GM12865 (cell line): Measurements from ENCODE around the gene LSM4.

Experiments used
- DNase-seq: peaks from one replicate; pipeline ENCODE4 v3.0.0; 2010; ENCODE audit warnings: low read depth
- H3K4me3 ChIP-seq: 2 replicates; pipeline ENCODE4 v1.5.1; 2011; ENCODE audit warnings: mild to moderate bottlenecking, low read depth, low read length, control low read depth
- CTCF ChIP-seq: IDR thresholded peaks from 2 replicates; pipeline ENCODE4 v1.5.1; 2011; ENCODE audit warnings: low read length, control low read depth, low read depth, inconsistent platforms; ENCODE audit not compliant: insufficient read depth; ENCODE audit errors: missing control alignments

Gene LSM4

GRCh38 chr19:18273561-18274218 lies 49.2 kb downstream of the LSM4 start:
- DNase-seq: no peak
- H3K4me3 ChIP-seq: no peak overlapping the region
- TF ChIP-seq CTCF: no peak

GRCh38 chr19:18271433-18271841 lies 51.4 kb downstream of the LSM4 start:
- no peak for TF ChIP-seq CTCF
- no peak overlapping the region for H3K4me3 ChIP-seq
- no peak for DNase-seq

GRCh38 chr19:18270326-18270725 lies 52.5 kb downstream of the LSM4 start:
- no peak for DNase-seq
- no peak overlapping the region for H3K4me3 ChIP-seq
- TF ChIP-seq CTCF: no peak

GRCh38 chr19:18269070-18269723 lies 53.7 kb downstream of the LSM4 start:
- TF ChIP-seq CTCF: no peak
- no peak overlapping the region for H3K4me3 ChIP-seq
- no peak for DNase-seq

GRCh38 chr19:18266771-18267686 lies 55.8 kb downstream of the LSM4 start:
- DNase-seq: no peak
- TF ChIP-seq CTCF: no peak
- no peak overlapping the region for H3K4me3 ChIP-seq

- no peak for TF ChIP-seq CTCF
- no peak for DNase-seq
- H3K4me3 ChIP-seq: no peak overlapping the region
Observed at GRCh38 chr19:18265582-18265981, 57.3 kb downstream of the LSM4 start.
